ENCODE results near the gene NOMO2.
"Not testable (repeated sequence)": the region's sequence is repeated elsewhere in the genome, so short reads cannot be mapped to it uniquely, and the experiment has no call there.

Gene NOMO2

GRCh38 chr16:18591908-18592307 lies 30.0 kb upstream of the NOMO2 start:
- not testable (repeated sequence) for H3K9me3 ChIP-seq (ENCODE audit: control insufficient read depth, insufficient read depth, low read length); H3K36me3 ChIP-seq (ENCODE audit: control insufficient read depth, insufficient read depth, low read length); H3K27ac ChIP-seq (ENCODE audit: low read depth, low read length); H3K27me3 ChIP-seq (ENCODE audit: control insufficient read depth, insufficient read depth, low read length); H3K9ac ChIP-seq (ENCODE audit: low read depth, low read length); H3K4me3 ChIP-seq (ENCODE audit: low read depth, low read length); H3K4me1 ChIP-seq (ENCODE audit: control insufficient read depth, insufficient read depth, low read length)

- H3K4me3 ChIP-seq (ENCODE audit: low read depth, low read length); H3K4me1 ChIP-seq (ENCODE audit: control insufficient read depth, insufficient read depth, low read length); H3K27ac ChIP-seq (ENCODE audit: low read depth, low read length); H3K9me3 ChIP-seq (ENCODE audit: control insufficient read depth, insufficient read depth, low read length); H3K27me3 ChIP-seq (ENCODE audit: control insufficient read depth, insufficient read depth, low read length); H3K36me3 ChIP-seq (ENCODE audit: control insufficient read depth, insufficient read depth, low read length); H3K9ac ChIP-seq (ENCODE audit: low read depth, low read length): not testable (repeated sequence)
These were observed 29.5 kb upstream of the NOMO2 start for GRCh38 chr16:18591441-18591840.

- not testable (repeated sequence) for H3K36me3 ChIP-seq (ENCODE audit: control insufficient read depth, insufficient read depth, low read length); H3K4me1 ChIP-seq (ENCODE audit: control insufficient read depth, insufficient read depth, low read length); H3K27me3 ChIP-seq (ENCODE audit: control insufficient read depth, insufficient read depth, low read length); H3K4me3 ChIP-seq (ENCODE audit: low read depth, low read length); H3K9me3 ChIP-seq (ENCODE audit: control insufficient read depth, insufficient read depth, low read length); H3K27ac ChIP-seq (ENCODE audit: low read depth, low read length); H3K9ac ChIP-seq (ENCODE audit: low read depth, low read length)
These were observed 27.9 kb upstream of the NOMO2 start for GRCh38 chr16:18589806-18590205.

- not testable (repeated sequence) for H3K27me3 ChIP-seq (ENCODE audit: control insufficient read depth, insufficient read depth, low read length); H3K9me3 ChIP-seq (ENCODE audit: control insufficient read depth, insufficient read depth, low read length); H3K4me1 ChIP-seq (ENCODE audit: control insufficient read depth, insufficient read depth, low read length); H3K27ac ChIP-seq (ENCODE audit: low read depth, low read length); H3K9ac ChIP-seq (ENCODE audit: low read depth, low read length); H3K36me3 ChIP-seq (ENCODE audit: control insufficient read depth, insufficient read depth, low read length); H3K4me3 ChIP-seq (ENCODE audit: low read depth, low read length)
These were observed 25.0 kb upstream of the NOMO2 start for GRCh38 chr16:18586560-18587540.

GRCh38 chr16:18585789-18586188 lies 23.9 kb upstream of the NOMO2 start:
- H3K27me3 ChIP-seq (ENCODE audit: control insufficient read depth, insufficient read depth, low read length); H3K27ac ChIP-seq (ENCODE audit: low read depth, low read length); H3K4me3 ChIP-seq (ENCODE audit: low read depth, low read length); H3K4me1 ChIP-seq (ENCODE audit: control insufficient read depth, insufficient read depth, low read length); H3K9me3 ChIP-seq (ENCODE audit: control insufficient read depth, insufficient read depth, low read length); H3K36me3 ChIP-seq (ENCODE audit: control insufficient read depth, insufficient read depth, low read length); H3K9ac ChIP-seq (ENCODE audit: low read depth, low read length): not testable (repeated sequence)

- H3K4me3 ChIP-seq (ENCODE audit: low read depth, low read length) = no peak overlapping the region
These were observed 21.0 kb upstream of the NOMO2 start for GRCh38 chr16:18582902-18583301.

GRCh38 chr16:18580396-18580795 lies 18.5 kb upstream of the NOMO2 start:
- H3K27ac ChIP-seq (ENCODE audit: low read depth, low read length); H3K9ac ChIP-seq (ENCODE audit: low read depth, low read length); H3K27me3 ChIP-seq (ENCODE audit: control insufficient read depth, insufficient read depth, low read length); H3K36me3 ChIP-seq (ENCODE audit: control insufficient read depth, insufficient read depth, low read length); H3K4me1 ChIP-seq (ENCODE audit: control insufficient read depth, insufficient read depth, low read length); H3K9me3 ChIP-seq (ENCODE audit: control insufficient read depth, insufficient read depth, low read length); H3K4me3 ChIP-seq (ENCODE audit: low read depth, low read length): not testable (repeated sequence)

More at GRCh38 chr16:18582902-18583301, 21.0 kb upstream of the NOMO2 start:
- Histone ChIP-seq H3K27ac (ENCODE audit: low read depth, low read length) (no peak overlapping the region), H3K36me3 (ENCODE audit: control insufficient read depth, insufficient read depth, low read length) (no peaks in the 10 kb centered on the region), H3K9ac (ENCODE audit: low read depth, low read length) (no peak overlapping the region), H3K27me3 (ENCODE audit: control insufficient read depth, insufficient read depth, low read length) (no peaks in the 10 kb centered on the region), H3K9me3 (ENCODE audit: control insufficient read depth, insufficient read depth, low read length) (no peaks in the 10 kb centered on the region), H3K4me1 (ENCODE audit: control insufficient read depth, insufficient read depth, low read length) (no peaks in the 10 kb centered on the region)

GRCh38 chr16:18579261-18579660 lies 17.4 kb upstream of the NOMO2 start:
- not testable (repeated sequence) for H3K27me3 ChIP-seq (ENCODE audit: control insufficient read depth, insufficient read depth, low read length); H3K9ac ChIP-seq (ENCODE audit: low read depth, low read length); H3K27ac ChIP-seq (ENCODE audit: low read depth, low read length); H3K4me3 ChIP-seq (ENCODE audit: low read depth, low read length); H3K36me3 ChIP-seq (ENCODE audit: control insufficient read depth, insufficient read depth, low read length); H3K9me3 ChIP-seq (ENCODE audit: control insufficient read depth, insufficient read depth, low read length); H3K4me1 ChIP-seq (ENCODE audit: control insufficient read depth, insufficient read depth, low read length)

- not testable (repeated sequence) for H3K27ac ChIP-seq (ENCODE audit: low read depth, low read length); H3K4me3 ChIP-seq (ENCODE audit: low read depth, low read length); H3K27me3 ChIP-seq (ENCODE audit: control insufficient read depth, insufficient read depth, low read length); H3K36me3 ChIP-seq (ENCODE audit: control insufficient read depth, insufficient read depth, low read length); H3K9me3 ChIP-seq (ENCODE audit: control insufficient read depth, insufficient read depth, low read length); H3K4me1 ChIP-seq (ENCODE audit: control insufficient read depth, insufficient read depth, low read length); H3K9ac ChIP-seq (ENCODE audit: low read depth, low read length)
These were observed 16.0 kb upstream of the NOMO2 start for GRCh38 chr16:18577942-18578341.

GRCh38 chr16:18575945-18576344 lies 14.0 kb upstream of the NOMO2 start:
- not testable (repeated sequence) for H3K4me3 ChIP-seq (ENCODE audit: low read depth, low read length); H3K36me3 ChIP-seq (ENCODE audit: control insufficient read depth, insufficient read depth, low read length); H3K9me3 ChIP-seq (ENCODE audit: control insufficient read depth, insufficient read depth, low read length); H3K4me1 ChIP-seq (ENCODE audit: control insufficient read depth, insufficient read depth, low read length); H3K27me3 ChIP-seq (ENCODE audit: control insufficient read depth, insufficient read depth, low read length); H3K9ac ChIP-seq (ENCODE audit: low read depth, low read length); H3K27ac ChIP-seq (ENCODE audit: low read depth, low read length)

GRCh38 chr16:18575298-18575917 lies 13.5 kb upstream of the NOMO2 start:
- H3K27ac ChIP-seq (ENCODE audit: low read depth, low read length); H3K9me3 ChIP-seq (ENCODE audit: control insufficient read depth, insufficient read depth, low read length); H3K4me3 ChIP-seq (ENCODE audit: low read depth, low read length); H3K36me3 ChIP-seq (ENCODE audit: control insufficient read depth, insufficient read depth, low read length); H3K9ac ChIP-seq (ENCODE audit: low read depth, low read length); H3K27me3 ChIP-seq (ENCODE audit: control insufficient read depth, insufficient read depth, low read length); H3K4me1 ChIP-seq (ENCODE audit: control insufficient read depth, insufficient read depth, low read length): not testable (repeated sequence)

Measured in HUES48 (cell line).